GM21528 (cell line): ENCODE measurements around the gene ARCN1.
"Not testable (repeated sequence)": the region's sequence is repeated elsewhere in the genome, so short reads cannot be mapped to it uniquely, and the experiment has no call there.

ENCODE experiments used
- ATAC-seq: cut with Tn5 transposase; IDR thresholded peaks from one replicate; pipeline ENCODE4 v1.9.1; 2021; ENCODE audit warnings: mild to moderate bottlenecking, moderate library complexity; ENCODE audit not compliant: unreplicated experiment, low FRiP score

Gene ARCN1

GRCh38 chr11:118544010-118544646, 28.1 kb upstream of the ARCN1 start:
- ATAC-seq: no peak

GRCh38 chr11:118544647-118545010, 27.6 kb upstream of the ARCN1 start:
- ATAC-seq: no peak

- no peak for ATAC-seq
Observed at GRCh38 chr11:118545533-118545932, 26.7 kb upstream of the ARCN1 start.

- ATAC-seq: no peak
Observed at GRCh38 chr11:118547132-118547531, 25.1 kb upstream of the ARCN1 start.

DNA sequence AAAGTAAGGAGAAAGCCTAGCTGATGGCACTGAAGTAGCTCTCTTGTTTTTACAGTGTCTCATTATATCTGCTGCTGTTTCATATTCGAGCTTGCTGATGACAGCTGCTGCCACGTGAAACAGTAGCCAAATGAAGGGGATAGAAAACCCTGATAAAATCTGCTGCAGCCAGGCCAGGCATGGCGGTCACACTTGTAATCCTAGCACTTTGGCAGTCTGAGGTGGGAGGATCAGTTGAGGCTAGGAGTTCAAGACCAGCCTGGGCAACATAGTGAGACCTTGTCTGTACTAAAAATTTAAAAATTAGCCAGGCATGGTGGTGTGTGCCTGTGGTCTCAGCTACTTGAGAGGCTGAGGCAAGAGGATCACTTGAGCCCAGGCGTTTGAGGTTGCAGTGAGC, 19.9 kb upstream of the ARCN1 start:
- ATAC-seq: no peak

- ATAC-seq: no peak
Observed at GRCh38 chr11:118560806-118561205, 11.4 kb upstream of the ARCN1 start.

DNA sequence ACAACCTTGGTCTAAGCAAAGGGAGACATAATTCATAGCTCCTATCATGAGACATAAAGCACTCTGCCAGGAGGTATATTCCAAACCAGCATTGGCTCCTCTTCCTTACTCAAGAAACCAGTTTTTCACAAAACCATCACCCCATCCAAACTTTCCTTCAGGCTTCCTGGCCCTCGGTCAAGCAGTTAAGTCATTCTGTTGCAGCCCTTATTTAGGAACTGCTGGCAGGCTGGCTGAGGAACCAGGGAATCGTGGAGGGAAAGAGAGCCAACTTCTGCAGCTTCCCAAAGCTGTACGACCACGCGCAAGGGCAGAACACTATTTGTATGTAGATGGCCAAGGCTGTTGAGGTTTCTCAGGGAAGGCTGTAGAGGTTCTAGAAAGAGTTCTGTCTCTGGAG, 7.2 kb upstream of the ARCN1 start:
- no peak for ATAC-seq

GRCh38 chr11:118569670-118570069, 2.5 kb upstream of the ARCN1 start:
- no peak for ATAC-seq

DNA sequence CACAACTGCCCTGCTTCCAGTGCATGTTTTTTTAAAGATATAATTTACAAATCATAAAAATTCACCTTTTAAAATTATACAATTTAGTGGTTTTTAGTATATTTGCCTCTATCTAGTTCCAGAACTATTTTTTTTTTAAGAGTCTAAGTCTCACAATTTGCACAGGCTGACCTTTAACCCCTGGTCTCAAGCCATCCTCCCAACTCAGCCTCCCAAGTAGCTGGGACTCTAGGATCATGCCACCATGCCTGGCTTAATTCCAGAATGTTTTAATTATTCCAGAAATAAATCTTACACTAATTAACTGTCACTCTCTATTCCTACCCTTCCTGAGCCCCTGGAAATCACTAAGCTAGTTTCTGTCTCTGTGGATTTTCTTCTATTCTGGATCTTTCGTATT, 1.4 kb upstream of the ARCN1 start:
- no peak for ATAC-seq

GRCh38 chr11:118571701-118572060, 528 bp upstream of the ARCN1 start:
- not testable (repeated sequence) for ATAC-seq

- ATAC-seq: peak; percentile 24
Observed at GRCh38 chr11:118572981-118573550, 857 bp downstream of the ARCN1 start.

DNA sequence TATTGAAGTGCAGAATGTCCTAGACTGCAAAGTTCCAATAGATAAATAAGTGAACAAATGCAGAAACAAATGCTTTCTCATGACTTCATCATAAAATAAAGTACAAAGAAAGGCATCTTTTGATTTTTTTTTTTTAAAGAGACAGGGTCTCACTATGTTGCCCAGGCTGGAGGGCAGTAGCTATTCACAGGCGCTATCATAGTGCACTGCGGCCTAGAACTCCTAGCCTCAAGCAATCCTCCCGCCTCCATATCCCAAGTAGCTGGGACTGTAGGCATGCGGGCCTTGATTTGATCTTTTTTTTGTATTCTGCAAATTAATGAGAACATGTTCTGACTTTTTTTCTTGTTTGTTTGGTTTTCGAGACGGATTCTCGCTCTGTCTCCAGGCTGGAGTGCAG, 2.4 kb downstream of the ARCN1 start:
- no peak for ATAC-seq

- not testable (repeated sequence) for ATAC-seq
Observed at GRCh38 chr11:118577995-118578394, 5.8 kb downstream of the ARCN1 start.

- ATAC-seq: no peak
Observed at GRCh38 chr11:118581057-118581456, 8.8 kb downstream of the ARCN1 start.

- no peak for ATAC-seq
Observed at GRCh38 chr11:118587952-118588351, 15.7 kb downstream of the ARCN1 start.

DNA sequence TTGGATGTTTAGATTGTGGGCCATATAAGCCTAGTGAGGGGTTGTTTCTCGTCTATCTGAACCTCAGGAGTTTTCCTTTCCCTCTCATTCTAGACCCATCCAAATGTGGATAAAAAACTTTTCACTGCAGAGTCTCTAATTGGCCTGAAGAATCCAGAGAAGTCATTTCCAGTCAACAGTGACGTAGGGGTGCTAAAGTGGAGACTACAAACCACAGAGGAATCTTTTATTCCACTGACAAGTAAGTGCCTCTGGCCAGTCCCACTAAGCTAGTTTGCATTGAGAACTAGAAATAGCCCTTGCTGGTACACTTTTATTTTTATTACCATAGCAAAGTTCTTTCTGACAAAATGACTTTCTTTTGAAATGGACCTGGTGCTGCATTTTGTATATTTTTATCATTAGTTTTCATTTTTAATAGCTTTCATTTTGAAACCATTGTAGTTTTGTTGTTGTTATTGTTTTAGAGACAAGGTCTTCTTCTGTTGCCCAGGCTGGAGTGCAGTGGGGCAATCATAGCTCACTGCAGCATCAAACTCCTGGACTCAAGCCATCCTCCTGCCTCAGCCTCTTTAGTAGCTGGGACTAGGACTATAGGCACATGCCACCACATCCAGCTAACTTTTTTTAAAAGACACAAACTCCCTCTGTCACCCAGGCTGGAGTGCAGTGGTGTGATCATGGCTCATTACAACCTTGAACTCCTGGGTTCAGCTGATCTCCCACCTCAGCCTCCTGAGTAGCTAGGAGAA, 20.6 kb downstream of the ARCN1 start:
- no peak for ATAC-seq

GRCh38 chr11:118594984-118595383, 22.8 kb downstream of the ARCN1 start:
- not testable (repeated sequence) for ATAC-seq

GRCh38 chr11:118596224-118597146, 24.3 kb downstream of the ARCN1 start:
- ATAC-seq: no peak

DNA sequence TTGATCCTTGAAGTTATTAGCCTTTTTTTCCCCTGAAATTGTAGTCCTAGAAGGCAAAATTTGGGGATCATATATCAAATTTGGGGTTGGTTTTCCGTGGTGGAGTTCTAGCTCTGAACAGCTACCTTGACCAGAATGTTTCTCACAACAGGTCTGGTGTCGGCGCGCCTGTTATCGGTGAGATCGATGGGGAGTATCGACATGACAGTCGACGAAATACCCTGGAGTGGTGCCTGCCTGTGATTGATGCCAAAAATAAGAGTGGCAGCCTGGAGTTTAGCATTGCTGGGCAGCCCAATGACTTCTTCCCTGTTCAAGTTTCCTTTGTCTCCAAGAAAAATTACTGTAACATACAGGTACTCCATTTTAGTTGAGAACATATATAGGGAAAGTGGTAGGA, 25.3 kb downstream of the ARCN1 start:
- no peak for ATAC-seq

DNA sequence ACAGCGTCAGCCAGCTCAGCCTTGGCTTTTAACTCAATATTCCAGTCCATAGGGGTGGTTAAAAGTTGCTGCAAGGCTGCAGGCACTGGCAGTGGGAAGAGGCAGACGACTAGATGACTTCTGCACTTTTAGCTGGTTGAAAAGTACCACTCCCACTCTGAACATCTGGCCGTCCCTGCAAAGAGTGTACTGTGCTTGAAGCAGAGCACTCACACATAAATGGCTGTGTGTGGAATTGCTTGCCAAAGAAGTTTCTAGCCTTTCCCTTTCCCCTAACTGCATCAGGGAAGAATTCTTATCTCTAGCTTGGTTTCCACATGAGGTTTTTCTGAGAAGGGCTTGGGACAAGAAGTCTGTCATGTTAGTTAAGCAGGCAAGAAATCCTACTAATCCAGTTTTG, 30.1 kb downstream of the ARCN1 start:
- no peak for ATAC-seq

GRCh38 chr11:118603709-118604108, 31.5 kb downstream of the ARCN1 start:
- not testable (repeated sequence) for ATAC-seq
